HG03432 (cell line): ENCODE measurements around the gene CHTF8.

Source experiments
- ATAC-seq: cut with Tn5 transposase; IDR thresholded peaks from one replicate; pipeline ENCODE4 v1.9.1; 2021; ENCODE audit warnings: mild to moderate bottlenecking, moderate library complexity; ENCODE audit not compliant: unreplicated experiment

CHTF8 gene

DNA sequence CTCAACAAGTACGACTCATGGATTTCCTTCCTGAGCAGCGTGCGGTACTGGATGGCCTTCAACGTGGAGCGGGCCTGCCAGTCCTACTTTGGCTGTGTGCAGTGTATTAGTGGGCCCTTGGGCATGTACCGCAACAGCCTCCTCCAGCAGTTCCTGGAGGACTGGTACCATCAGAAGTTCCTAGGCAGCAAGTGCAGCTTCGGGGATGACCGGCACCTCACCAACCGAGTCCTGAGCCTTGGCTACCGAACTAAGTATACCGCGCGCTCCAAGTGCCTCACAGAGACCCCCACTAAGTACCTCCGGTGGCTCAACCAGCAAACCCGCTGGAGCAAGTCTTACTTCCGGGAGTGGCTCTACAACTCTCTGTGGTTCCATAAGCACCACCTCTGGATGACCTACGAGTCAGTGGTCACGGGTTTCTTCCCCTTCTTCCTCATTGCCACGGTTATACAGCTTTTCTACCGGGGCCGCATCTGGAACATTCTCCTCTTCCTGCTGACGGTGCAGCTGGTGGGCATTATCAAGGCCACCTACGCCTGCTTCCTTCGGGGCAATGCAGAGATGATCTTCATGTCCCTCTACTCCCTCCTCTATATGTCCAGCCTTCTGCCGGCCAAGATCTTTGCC lies 17.9 kb downstream of the CHTF8 start:
- ATAC-seq, result no peak

DNA sequence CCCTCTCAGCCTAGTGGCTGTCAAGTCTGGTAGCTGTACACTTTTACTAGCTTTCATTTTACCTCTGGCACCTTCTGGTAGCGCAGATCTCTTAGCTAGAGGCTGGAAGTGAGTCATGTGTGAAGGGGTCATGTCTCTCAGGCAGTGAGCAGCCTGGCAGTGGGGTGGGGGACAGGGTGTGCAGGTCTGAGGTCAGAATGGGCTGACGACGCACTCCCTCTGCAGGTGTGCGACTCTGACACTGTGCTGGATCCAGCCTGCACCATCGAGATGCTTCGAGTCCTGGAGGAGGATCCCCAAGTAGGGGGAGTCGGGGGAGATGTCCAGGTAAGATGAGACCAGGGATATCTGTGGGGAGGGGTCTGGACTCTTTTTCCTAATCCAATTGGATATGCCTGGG lies 19.2 kb downstream of the CHTF8 start:
- no peak for ATAC-seq

DNA sequence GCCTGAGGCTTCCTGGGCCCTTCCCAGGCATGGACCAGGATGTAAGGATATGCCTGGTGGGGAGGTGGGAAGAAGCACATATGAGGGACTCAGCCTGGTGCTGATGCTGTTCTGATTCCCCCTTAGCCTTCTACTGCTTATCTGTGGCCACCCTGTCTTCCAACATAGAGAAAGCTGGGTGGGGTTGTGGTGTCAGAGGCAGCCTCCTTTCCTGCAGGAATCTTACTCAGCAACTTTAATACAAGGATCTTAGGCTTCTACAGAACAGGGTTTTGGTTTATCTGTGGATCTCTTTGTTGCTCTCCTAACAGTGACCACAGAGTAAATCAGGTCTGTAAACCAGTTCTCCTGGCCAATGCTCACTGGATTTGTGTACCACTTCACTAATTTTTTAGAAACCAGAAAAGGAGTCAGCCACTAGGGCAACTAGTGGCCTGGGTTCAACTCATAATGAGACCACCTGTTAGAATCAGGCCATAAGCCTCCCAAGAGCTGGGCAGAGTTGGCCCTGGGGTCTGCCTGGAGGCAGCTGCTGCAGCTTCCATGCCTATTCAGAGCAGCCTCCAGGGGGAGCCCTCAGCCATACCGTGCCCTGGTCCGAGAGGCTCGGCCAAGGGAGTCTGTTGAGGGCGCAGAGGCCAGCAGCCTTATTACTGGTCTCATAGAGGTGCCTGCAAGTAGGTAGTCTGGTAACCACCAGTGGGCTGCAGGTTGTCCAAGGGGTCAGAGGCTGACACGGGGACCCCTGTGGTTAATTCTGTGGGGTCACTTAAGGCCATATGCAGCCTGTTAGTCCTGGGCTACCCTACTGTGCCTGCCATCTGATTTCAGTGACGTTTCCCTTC lies 19.9 kb downstream of the CHTF8 start:
- peak; percentile 51 for ATAC-seq

DNA sequence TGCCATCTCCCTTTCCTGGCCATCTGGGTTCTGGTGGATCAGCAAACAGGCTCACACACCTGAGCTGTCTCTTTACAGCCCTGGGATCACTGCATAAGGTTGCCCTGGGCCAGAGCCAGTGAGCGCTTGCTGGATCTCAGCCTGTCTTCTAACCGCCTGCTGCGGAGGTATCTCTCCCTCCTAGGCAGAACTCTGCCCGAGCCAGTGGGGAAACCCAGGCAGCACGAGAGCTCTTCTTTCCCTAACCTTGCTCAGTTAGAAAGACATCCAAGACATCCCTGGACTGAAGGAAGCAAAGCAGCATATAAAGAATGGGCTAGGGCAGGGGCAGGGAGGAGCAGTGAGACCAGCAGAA lies 20.5 kb downstream of the CHTF8 start:
- no peak for ATAC-seq

DNA sequence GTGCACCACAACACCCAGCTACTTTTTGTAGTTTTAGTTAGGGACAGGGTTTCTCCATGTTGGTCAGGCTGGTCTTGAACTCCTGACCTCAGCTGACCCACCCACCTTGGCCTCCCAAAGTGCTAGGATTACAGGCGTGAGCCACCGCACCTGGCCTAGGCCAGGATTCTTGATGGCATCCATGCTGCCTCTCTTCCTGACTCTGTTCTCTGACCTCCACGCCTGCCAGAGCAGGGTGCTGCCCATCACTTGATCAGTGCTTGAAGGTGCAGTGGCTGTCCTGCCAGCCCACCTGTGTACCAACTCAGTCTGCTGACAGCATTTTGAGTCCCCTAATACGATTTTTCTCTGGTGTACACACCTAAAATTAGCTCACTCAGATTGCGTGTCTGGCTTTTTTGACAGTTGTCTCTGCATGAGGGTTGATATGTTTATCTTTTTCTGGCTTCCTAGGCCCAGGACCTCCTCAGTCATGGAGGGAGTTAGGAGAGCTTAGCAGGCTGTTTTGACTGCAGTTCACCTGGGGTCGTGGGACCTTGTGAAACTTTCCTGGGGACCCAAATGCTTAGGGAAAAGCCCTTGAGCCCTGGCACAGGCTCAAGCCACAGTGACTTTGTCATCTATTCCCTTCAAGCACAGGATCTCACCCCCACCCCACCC lies 21.0 kb downstream of the CHTF8 start:
- ATAC-seq, result no peak

DNA sequence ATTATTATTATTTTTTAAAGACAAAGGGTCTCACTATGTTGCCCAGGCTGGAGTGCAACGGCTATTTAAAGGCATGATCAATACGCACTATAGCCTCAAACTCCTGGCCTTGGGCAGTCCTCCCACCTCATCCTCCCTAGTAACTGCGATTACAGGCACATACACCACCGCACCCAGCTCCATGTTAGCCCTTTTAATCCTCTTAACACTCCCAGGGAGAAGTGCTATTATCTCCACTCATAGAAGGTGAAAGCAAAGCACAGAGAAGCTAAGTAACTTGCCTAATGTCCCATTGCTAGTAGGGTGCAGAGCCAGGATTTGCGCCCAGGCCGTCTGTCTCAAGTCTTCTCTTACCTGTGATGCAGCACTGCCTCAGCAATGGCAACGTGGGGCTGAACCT lies 22.0 kb downstream of the CHTF8 start:
- no peak for ATAC-seq

DNA sequence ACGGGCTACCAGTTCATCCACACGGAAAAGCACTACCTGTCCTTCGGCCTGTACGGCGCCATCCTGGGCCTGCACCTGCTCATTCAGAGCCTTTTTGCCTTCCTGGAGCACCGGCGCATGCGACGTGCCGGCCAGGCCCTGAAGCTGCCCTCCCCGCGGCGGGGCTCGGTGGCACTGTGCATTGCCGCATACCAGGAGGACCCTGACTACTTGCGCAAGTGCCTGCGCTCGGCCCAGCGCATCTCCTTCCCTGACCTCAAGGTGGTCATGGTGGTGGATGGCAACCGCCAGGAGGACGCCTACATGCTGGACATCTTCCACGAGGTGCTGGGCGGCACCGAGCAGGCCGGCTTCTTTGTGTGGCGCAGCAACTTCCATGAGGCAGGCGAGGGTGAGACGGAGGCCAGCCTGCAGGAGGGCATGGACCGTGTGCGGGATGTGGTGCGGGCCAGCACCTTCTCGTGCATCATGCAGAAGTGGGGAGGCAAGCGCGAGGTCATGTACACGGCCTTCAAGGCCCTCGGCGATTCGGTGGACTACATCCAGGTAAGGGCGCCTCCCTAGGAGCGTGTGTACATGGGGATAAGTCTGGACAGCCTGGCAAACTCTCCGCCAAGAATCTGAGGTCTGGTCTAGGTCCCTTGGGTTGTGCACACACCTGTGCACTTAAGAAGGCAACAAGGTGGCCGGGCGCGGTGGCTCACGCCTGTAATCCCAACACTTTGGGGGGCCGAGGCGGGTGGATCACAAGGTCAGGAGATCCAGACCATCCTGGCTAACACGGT lies 22.7 kb downstream of the CHTF8 start:
- no peak for ATAC-seq

DNA sequence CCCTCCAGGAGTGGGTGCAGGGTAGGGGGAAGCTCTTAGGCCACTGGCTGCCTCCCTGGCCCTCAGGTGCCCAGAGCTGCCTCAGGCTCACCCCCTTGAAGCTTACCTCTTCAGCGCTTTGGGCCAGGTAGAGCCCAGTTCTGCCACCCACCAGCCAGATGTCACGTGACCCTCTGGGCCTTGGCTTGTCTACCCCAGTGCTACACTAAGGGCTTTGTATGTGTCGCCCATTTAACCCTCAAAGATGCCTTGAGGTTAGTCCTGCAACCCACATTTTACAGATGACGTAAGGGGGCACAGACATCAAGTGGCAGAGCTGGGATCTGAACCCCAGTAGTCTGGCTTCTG lies 23.5 kb downstream of the CHTF8 start:
- ATAC-seq, result no peak

DNA sequence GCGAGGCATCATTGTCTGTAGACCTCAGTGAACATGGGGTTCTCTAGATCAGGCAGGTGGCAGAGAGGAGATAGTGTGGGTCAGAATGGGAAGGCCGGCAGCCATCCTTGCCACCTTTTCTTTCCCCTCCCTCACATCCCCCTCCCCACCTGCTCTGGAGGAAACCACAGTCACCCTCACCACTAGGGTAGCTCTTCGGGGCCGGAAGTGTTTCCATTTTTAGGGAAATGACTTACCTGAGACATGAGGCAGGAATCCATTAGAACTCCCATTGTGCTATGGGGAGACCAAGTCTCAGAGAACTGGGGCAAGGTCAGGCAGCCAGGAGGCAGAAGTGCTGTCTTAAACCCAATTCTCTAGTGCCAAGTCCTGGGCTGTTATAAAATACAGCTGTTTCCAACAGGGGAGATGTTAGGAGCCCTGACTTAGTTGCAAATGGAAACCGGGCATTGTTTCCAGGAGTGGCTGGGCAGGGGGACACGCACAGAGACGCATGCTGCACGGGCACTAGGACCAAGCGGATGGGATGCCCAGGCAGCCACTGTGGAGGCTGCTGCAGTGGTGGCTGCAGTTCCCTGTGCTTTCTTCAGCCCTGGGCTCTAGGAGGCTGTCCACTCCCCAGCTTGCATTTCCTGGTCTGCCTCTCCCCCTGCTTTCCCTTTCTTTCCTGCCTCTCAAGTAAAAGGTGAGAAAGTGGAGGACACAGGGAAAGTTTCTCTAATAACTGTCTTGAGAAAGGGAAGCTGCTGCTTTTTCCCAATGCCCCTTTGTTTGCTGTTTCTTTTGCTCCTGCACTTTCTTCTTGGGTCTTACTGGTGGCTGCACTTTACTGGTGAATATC lies 24.1 kb downstream of the CHTF8 start:
- no peak for ATAC-seq

DNA sequence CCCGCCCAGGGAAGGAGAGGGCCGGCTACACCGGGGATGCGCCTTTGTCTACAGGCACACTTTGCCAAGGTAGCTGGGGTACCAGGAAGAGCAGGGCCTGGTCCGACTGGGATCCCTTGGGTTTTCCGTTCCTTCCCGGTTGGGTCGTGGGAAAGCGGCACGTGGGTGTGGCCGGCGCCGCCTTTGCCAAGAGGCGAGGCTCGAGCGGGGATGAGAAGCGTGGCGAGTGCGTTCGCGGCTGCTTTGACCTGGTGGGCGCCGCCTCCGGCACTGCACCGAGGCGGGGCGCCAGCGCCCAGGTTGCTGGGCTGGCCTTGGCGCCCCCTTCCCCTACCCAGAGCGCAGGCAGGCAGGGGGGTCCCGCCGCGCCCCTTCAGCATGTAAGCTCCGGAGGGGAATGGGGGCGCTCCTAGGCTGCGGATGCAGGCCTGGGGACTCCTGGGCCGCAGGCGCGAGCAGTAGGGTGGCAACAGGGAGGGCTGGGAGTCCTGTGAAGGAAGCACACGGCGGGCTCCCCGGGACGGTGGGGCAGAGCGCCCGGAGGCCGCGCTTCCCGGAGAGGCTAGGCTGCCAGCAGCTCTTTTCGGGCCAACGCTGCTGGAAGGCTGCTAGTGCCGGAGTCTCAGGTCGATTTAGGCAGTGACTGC lies 24.9 kb downstream of the CHTF8 start:
- no peak for ATAC-seq

DNA sequence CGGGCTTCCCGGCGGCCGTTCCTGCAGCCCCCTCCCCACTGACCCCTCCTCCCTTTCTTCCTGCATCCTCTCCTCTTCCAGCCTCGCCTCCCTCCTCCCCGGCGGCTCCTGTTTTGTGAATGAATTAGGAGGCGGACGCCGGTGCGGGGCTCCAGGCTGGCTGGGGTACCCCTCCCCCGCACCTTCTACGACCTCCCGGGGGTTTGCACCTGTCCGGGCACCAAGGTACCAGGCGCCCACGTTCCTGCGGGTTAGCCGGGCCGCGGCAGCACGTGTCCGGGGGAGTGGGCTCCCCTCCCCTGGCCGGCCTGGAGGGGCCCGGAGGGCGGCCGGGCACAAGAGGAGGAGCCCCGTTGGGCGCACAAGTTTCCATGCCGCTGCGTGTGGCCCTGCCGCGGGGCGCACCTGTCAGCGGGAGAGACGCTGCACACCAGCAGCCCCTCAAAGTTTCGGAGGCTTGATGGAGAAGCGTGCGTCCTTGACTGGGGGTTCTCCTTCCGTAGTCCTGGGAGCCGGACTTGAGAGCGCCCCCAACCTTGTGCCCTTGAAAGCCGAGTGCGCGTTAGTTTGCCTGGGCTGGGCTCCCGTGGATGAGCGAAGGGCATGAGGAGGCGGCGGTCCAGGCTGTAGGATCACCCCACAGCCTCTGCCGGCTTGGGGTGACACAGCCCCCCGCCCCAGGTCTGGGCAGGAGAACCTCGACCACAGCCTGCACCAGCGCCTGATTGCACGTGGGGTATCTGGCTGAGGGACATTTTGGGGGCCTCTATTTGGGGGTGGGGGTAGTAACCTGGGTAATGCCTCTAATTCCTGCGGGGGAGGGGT lies 25.7 kb downstream of the CHTF8 start:
- ATAC-seq, result no peak

DNA sequence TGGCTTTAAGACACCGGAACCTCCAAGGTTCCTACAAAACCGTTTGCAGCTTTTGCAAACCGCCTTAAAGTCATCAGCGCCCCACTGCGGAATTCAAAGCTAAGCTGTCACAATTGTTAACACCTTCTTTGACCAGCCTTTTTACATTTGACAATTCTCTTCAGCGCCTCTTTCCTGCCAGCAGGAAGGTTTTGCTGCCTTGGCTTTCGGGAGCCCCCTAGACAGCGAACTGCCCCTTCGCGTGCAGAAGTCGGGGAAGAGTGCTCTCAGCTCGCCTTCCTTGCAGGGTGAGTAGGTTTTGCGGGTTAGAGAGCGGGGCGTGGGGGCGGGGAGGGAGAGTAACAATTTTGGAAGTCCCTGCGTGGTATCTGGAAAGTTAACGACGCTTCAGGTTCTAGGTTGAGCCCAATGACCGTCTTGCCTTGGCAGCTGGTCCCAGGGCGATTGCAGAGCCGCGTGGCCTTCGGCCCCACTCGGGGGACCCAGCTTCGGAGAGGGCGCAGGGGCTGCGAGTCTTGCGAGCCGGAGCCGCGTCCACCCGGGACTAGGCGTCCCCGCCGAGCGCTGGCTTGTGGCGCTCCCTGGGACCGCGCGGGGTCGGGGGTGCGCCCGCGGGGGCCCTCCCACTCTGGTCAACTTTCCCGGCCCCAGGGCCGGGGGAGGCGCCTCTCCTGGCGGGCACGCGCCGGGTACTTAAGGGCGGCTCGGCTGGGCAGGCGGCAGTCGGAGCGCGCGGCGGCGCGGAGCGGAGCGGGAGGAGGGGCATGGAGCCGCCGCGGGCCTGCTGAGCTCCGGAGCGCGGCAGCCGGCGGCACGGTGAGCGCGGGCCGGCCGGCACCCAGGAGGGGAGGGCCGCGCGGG lies 26.7 kb downstream of the CHTF8 start, which contains the start of gene HAS3:
Gene HAS3, plus strand, starts transcription at position 153 of the 861 bp plus-strand sequence. CDS start 3,743 bp downstream, outside the sequence.
- no peak for ATAC-seq

DNA sequence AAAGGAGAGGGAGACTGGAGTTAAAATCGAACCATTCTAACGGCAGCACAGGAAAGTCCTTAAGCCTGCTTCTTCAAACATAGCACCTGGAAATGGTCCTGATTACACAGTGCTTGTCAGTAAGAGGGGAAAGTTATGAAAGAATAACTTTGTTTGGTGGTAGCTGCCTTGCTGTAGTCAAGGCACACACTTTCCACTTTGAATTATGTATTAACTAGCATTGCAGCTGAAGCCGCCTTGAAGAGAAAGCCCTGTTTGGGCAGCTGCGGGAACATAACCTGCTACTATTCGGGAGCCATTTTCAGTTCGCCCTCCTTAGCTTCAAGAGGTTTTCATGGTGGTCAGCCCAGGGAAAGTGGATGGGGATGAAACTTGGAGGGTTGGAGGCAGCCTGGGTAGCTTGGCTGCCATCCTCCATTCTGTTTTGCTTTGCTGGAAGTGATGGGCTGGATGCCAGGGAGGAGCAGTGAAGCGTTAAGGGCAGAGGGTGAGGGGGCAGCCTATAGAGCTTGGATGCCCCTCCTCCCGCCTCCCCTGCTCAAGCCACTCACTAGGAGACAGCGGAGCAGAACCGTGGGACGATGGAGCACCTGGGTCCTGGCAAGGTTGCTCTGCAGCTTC lies 32.2 kb downstream of the CHTF8 start:
- ATAC-seq, result no peak

DNA sequence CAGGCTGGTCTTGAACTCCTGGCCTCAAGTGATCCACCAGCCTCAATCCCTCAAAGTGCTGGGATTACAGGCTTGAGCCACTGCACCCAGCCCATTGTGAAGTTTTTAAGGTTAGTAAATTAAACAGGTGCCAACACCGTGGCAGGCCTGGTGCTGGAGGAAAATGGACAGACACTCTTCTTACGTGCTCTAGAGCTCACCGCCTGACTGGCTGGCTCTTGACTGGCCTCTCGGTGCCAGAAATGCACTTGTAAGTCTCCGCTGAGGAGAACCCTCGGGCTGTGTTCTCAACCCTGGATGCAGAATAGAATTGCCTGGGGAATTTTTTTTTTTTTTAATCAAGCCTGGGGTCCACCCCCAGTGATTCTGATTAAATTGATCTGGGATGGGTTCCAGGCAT lies 37.2 kb downstream of the CHTF8 start:
- ATAC-seq, result no peak

DNA sequence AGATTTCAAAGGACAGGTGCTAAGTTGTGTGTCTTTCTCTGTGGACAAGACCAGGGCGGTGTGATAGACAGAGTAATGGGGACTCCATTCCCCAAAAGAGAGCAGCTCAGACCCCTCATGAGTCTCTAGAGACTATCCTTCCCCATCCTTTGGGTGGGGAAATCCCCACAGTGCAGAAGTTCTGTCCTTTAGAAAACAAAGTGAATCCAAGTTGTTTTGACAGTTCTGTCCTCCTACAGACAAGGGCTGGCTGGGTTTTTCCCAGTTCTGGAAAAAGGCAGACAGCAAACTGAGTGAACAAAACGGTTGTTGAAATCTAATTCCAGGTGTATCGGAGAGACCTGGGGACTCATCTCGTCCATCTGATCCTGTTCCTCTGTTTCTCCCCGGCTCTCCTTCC lies 37.9 kb downstream of the CHTF8 start:
- no peak for ATAC-seq

DNA sequence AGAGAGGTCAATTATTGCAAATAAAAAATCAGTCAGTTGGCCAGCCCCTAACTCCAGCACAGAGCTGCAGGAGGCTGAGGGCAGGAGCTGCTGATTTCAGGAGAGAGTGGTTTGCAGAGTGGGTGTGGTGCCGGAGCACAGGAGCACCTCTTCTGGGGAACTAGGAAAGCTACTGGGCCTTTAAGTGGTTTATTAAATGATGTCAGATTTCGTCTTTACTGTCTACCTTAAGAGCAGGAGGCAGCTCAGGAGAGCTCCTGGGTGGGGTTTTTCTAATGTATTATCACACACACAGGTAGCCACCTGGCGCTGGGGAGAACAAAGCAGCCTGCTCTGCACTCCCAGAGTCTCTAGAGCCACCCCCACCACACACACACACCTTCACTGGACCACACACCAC lies 38.4 kb downstream of the CHTF8 start:
- ATAC-seq, result no peak

DNA sequence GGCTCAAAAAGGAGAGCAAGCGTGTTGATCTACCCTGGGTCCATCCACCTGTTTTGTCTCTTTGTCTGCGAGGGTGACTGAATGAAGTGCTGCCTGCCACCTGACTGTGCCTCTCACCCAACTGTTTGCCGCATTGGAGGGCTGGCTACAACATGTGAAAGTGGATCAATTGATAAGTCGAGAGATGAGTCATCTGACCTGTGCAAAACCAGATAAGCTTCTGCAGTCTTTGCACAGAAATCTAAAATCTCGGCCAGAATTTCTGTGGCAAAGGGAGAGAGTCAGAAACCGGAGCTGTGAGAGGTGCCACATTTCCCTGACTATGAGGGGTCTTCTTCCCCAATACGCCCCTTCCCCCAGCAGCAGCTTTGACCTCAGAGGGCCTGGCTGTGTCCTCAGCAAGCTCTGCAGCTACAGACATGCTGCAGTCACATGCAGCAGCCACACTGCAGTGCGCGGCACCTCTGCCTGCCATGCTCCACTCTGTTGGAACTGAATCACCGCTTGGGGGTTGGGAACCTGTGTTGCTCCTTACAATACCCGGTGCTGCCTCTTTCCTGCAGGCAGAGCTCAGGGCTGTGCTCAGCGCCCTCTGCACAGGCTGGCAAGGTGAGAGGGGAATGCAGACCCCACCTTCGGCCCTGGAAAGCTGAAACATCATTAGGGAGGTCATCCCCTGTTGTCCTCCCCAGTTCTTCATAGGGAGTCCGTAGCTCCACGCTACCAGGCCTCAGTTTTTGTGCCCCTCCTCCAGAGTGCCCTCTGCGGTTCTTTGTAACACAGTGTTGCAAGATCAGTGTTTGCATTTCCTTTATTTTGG lies 43.1 kb downstream of the CHTF8 start:
- ATAC-seq, result peak; percentile 60
